H1 (cell line): ENCODE data around the gene CYB5R2. TPM values are rescaled to one million over a fixed set of nuclear protein-coding genes. Genes with fewer than 3 reads are reported as not detected.

Source experiments
- HDAC2 ChIP-seq, 2 experiments: fragments of 300-600 bp in 1 of 2; sonication (generic) in 1 of 2; IDR thresholded peaks; 2 replicates each; pipeline ENCODE4 v1.6.1; 2011 to 2012; ENCODE audit warnings: low read depth in 2 of 2, low read length in 2 of 2, mild to moderate bottlenecking in 2 of 2, moderate library complexity in 2 of 2, borderline replicate concordance in 1 of 2, inconsistent platforms in 1 of 2
- MAFK ChIP-seq: IDR thresholded peaks from 2 replicates; pipeline ENCODE4 v1.6.1; 2012; ENCODE audit warnings: low read depth, mild to moderate bottlenecking, improper control_type of control experiment, low read length
- SIN3A ChIP-seq, 2 experiments: IDR thresholded peaks in 1 of 2; conservative IDR thresholded peaks in 1 of 2; 2 replicates each; pipeline ENCODE4 v1.6.1; 2011 to 2012; ENCODE audit warnings: low read length in 2 of 2, improper control_type of control experiment in 1 of 2, low read depth in 1 of 2, mild to moderate bottlenecking in 1 of 2
- SP1 ChIP-seq: IDR thresholded peaks from 2 replicates; pipeline ENCODE4 v1.6.1; 2011; ENCODE audit warnings: low read depth, low read length
- SUZ12 ChIP-seq: fragments of 200-600 bp; sonication (generic); IDR thresholded peaks from 2 replicates; pipeline ENCODE4 v1.6.1; 2012; ENCODE audit warnings: mild to moderate bottlenecking, inconsistent platforms, low read length, moderate library complexity, mixed read lengths
- TEAD4 ChIP-seq: IDR thresholded peaks from 2 replicates; pipeline ENCODE4 v1.6.1; 2012; ENCODE audit warnings: low read depth, low read length, inconsistent platforms, mixed read lengths
- YY1 ChIP-seq: IDR thresholded peaks from 2 replicates; pipeline ENCODE4 v1.6.1; 2011; ENCODE audit warnings: low read depth, mild to moderate bottlenecking, low read length
- polyA plus RNA-seq, 7 experiments: library from polyadenylated mRNA; depleted of rRNA in 3 of 7; stranded (reverse) in 5 of 7; unstranded in 2 of 7; fragments of >200 nt in 5 of 7; fragments of 200-250 nt in 2 of 7; gene quantifications; 1 replicate in 5 of 7; 2 replicates in 1 of 7; 4 replicates in 1 of 7; pipeline versions ENCODE4 v1.2.1 to v1.2.3, GENCODE V29; 2011 to 2013; ENCODE audit warnings: missing spikeins in 2 of 7, mixed read lengths in 2 of 7
- total RNA-seq: library from RNA; stranded (reverse); fragmentation: NEBNext Ultra II Directional; extraction: Animal tissue kit (Norgen Biotek cat#: 25700); gene quantifications from 2 replicates; pipeline ENCODE4 v1.2.1, GENCODE V29; 2021

Gene CYB5R2
- total and polyA plus RNA-seq, 2 of the 8 experiments (the other 6 are each of a cell fraction or from before 2014, with no cell fraction given) = 53.0 to 55.9 TPM

DNA sequence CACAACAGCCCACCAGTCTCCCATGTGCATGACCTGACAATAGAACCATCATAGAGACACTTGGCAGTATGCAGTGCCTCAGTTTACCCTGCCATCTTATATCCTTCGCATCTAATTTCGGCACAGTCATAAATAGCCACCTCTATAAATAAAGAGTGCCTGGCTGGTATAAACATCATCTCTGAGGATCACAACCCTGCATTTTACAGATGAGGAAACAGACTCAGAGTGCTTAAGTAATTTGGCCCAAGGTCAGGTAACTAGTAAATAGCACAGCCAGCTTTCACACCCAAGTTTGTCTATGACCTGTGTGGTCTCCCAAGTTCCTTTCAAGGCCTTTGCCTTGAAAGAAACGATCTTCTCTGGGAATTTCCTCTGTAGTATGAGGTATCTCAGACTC lies 44.6 kb downstream of the CYB5R2 start (continued):
- no peak for TF ChIP-seq TEAD4
- TF ChIP-seq SIN3A (conservative IDR thresholded peaks at IDR 0.05 in 1 of 2, IDR thresholded peaks at IDR 0.05 in 1 of 2; ENCODE audit: low read depth in 1 of 2, low read length in 2 of 2) = no peak
- TF ChIP-seq SP1 = no peak
- TF ChIP-seq SUZ12 = no peak
- no peak for TF ChIP-seq YY1
- TF ChIP-seq HDAC2 (IDR thresholded peaks at IDR 0.05; ENCODE audit: borderline replicate concordance in 1 of 2, low read depth in 2 of 2, low read length in 2 of 2) = no peak
- TF ChIP-seq MAFK = no peak
